Measurements from ENCODE around the gene DUSP16.

DUSP16 gene

GRCh38 chr12:12499909-12500604, 62.6 kb downstream of the DUSP16 start:
- Histone ChIP-seq H3K9me2 (replicated peaks; ENCODE audit: insufficient read depth, low read length) (no peaks in the 10 kb centered on the region), H3K9me3 (replicated peaks; ENCODE audit: insufficient read depth, low read length) (no peaks in the 10 kb centered on the region), H3F3A (ENCODE audit: insufficient read depth, low read length) (no peaks in the 10 kb centered on the region), H3K9ac (ENCODE audit: low read length) (no peak overlapping the region), H3K36me3 (replicated peaks; ENCODE audit: insufficient read depth, low read length) (no peaks in the 10 kb centered on the region), H4K20me1 (ENCODE audit: insufficient read depth, low read length) (no peaks in the 10 kb centered on the region), H3K27me3 (replicated peaks; ENCODE audit: insufficient read depth, low read length) (no peaks in the 10 kb centered on the region), H3K4me2 (ENCODE audit: low read depth, low read length) (no peak overlapping the region), H2AFZ (ENCODE audit: low read length) (no peak overlapping the region), H3K27ac (ENCODE audit: low read length) (no peak overlapping the region), H3K4me3 (ENCODE audit: low read length) (no peak overlapping the region), H3K4me1 (ENCODE audit: low read length) (no peaks in the 10 kb centered on the region), H3K79me2 (ENCODE audit: low read length) (no peaks in the 10 kb centered on the region)
- DNase-seq, result no peak
- TF ChIP-seq EZH2 (optimal IDR thresholded peaks at IDR 0.05; ENCODE audit: low read depth, low read length) (no peak), EZH2phosphoT487 (IDR thresholded peaks at IDR 0.05; ENCODE audit: low read length) (no peak)
- TF ChIP-seq, protein P1, sequence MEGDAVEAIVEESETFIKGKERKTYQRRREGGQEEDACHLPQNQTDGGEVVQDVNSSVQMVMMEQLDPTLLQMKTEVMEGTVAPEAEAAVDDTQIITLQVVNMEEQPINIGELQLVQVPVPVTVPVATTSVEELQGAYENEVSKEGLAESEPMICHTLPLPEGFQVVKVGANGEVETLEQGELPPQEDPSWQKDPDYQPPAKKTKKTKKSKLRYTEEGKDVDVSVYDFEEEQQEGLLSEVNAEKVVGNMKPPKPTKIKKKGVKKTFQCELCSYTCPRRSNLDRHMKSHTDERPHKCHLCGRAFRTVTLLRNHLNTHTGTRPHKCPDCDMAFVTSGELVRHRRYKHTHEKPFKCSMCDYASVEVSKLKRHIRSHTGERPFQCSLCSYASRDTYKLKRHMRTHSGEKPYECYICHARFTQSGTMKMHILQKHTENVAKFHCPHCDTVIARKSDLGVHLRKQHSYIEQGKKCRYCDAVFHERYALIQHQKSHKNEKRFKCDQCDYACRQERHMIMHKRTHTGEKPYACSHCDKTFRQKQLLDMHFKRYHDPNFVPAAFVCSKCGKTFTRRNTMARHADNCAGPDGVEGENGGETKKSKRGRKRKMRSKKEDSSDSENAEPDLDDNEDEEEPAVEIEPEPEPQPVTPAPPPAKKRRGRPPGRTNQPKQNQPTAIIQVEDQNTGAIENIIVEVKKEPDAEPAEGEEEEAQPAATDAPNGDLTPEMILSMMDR (IDR thresholded peaks at IDR 0.05; ENCODE audit: low read length), result no peak

DNA sequence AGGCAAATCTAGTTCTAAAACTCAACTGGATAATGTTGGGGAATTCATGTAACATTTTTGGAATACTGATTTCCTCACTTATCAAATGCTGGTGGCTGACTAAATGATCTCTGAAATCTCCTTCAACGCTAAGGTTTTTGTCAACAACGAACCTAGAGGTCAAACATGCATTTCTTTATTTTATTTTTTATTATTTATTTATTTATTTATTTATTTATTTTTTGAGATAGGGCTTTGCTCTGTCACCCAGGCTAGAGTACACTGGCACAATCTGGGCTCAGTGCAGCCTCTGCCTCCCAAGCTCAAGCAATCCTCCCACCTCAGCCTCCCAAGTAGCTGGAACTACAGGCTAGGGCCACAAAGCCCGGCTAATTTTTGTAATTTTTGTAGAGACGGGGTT, 64.5 kb downstream of the DUSP16 start:
- no peaks in the 10 kb centered on the region for H3K4me1 ChIP-seq (ENCODE audit: low read length)
- TF ChIP-seq EZH2phosphoT487 (IDR thresholded peaks at IDR 0.05; ENCODE audit: low read length) (no peak), EZH2 (optimal IDR thresholded peaks at IDR 0.05; ENCODE audit: low read depth, low read length) (no peak)
- TF ChIP-seq, protein P1 (IDR thresholded peaks at IDR 0.05; ENCODE audit: low read length), result no peak
- H3K9me3 ChIP-seq (replicated peaks; ENCODE audit: insufficient read depth, low read length), result no peaks in the 10 kb centered on the region
- H3K27ac ChIP-seq (ENCODE audit: low read length), result no peak overlapping the region
- H3K9me2 ChIP-seq (replicated peaks; ENCODE audit: insufficient read depth, low read length), result no peaks in the 10 kb centered on the region
- no peaks in the 10 kb centered on the region for H4K20me1 ChIP-seq (ENCODE audit: insufficient read depth, low read length)
- no peak overlapping the region for H3K9ac ChIP-seq (ENCODE audit: low read length)
- H3K27me3 ChIP-seq (replicated peaks; ENCODE audit: insufficient read depth, low read length), result no peaks in the 10 kb centered on the region
- no peak for DNase-seq
- no peaks in the 10 kb centered on the region for H3K36me3 ChIP-seq (replicated peaks; ENCODE audit: insufficient read depth, low read length)
- no peaks in the 10 kb centered on the region for H3F3A ChIP-seq (ENCODE audit: insufficient read depth, low read length)
- H3K4me2 ChIP-seq (ENCODE audit: low read depth, low read length), result no peak overlapping the region
- no peak overlapping the region for H3K4me3 ChIP-seq (ENCODE audit: low read length)
- no peak overlapping the region for H2AFZ ChIP-seq (ENCODE audit: low read length)
- no peaks in the 10 kb centered on the region for H3K79me2 ChIP-seq (ENCODE audit: low read length)

DNA sequence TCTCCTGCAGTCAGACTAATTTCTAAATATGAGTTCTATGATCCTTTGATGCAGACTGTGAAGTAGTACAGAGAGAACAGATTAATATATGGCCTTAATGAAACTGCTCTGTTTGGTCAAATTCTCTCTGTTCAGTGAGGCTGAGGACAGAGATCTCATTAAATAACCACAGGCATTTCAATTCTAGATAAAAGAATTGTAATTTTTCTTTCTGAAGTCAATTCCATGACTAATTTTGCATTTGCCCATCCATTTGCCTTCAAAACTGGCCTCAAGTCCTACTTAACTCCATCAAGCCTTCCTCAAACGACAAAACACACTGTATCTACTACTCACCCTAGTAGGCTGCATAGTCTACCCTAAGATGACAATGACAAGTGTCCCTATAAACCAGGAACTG, 67.1 kb downstream of the DUSP16 start:
- Histone ChIP-seq H2AFZ (ENCODE audit: low read length) (no peak overlapping the region), H3K4me1 (ENCODE audit: low read length) (no peaks in the 10 kb centered on the region), H4K20me1 (ENCODE audit: insufficient read depth, low read length) (no peaks in the 10 kb centered on the region), H3K36me3 (replicated peaks; ENCODE audit: insufficient read depth, low read length) (no peaks in the 10 kb centered on the region), H3K9me3 (replicated peaks; ENCODE audit: insufficient read depth, low read length) (no peaks in the 10 kb centered on the region), H3K27me3 (replicated peaks; ENCODE audit: insufficient read depth, low read length) (no peaks in the 10 kb centered on the region), H3K4me3 (ENCODE audit: low read length) (no peak overlapping the region), H3K4me2 (ENCODE audit: low read depth, low read length) (no peak overlapping the region), H3K27ac (ENCODE audit: low read length) (no peak overlapping the region), H3K9me2 (replicated peaks; ENCODE audit: insufficient read depth, low read length) (no peaks in the 10 kb centered on the region), H3F3A (ENCODE audit: insufficient read depth, low read length) (no peaks in the 10 kb centered on the region), H3K79me2 (ENCODE audit: low read length) (no peaks in the 10 kb centered on the region), H3K9ac (ENCODE audit: low read length) (no peak overlapping the region)
- no peak for TF ChIP-seq EZH2 (optimal IDR thresholded peaks at IDR 0.05; ENCODE audit: low read depth, low read length)
- TF ChIP-seq EZH2phosphoT487 (IDR thresholded peaks at IDR 0.05; ENCODE audit: low read length), result no peak
- TF ChIP-seq, protein P1 (IDR thresholded peaks at IDR 0.05; ENCODE audit: low read length), result no peak
- no peak for DNase-seq

Data from MM.1S (cell line).